A549 (cell line): ENCODE data around the gene ZBED1. TPM values are rescaled to one million over a fixed set of nuclear protein-coding genes. Genes with fewer than 3 reads are reported as not detected.

Experiments used
- ATAC-seq, 2 experiments: fragments of 200-7000 bp in 1 of 2; fragments of >200 bp in 1 of 2; cut with Nextera tagmentation in 1 of 2; cut with Tn5 transposase in 1 of 2; 3 replicates each; pipeline versions ENCODE4 v1.8.0 to v1.9.1; 2018 to 2020; ENCODE audit warnings: mild to moderate bottlenecking in 1 of 2, moderate library complexity in 1 of 2
- CTCF ChIA-PET: fragments of 300-600 bp; sonication (Branson Sonifier 250); formaldehyde crosslinking; extraction: SDS; loops from one replicate; lab custom pipeline; 2021; ENCODE audit warnings: antibody characterized with exemption, inconsistent platforms; lab: Yijun Ruan, JAX
- POLR2A ChIA-PET: fragments of 350-600 bp; formaldehyde crosslinking; extraction: SDS; loops from one replicate; lab custom pipeline; 2021; ENCODE audit warnings: antibody characterized with exemption, inconsistent platforms; lab: Yijun Ruan, JAX
- DNase-seq, 2 experiments: peaks; one replicate each; pipeline versions ENCODE4 v3.0.0 to v3.0.0-alpha.2; 2011 to 2016; ENCODE audit warnings: low read depth in 1 of 2, low spot score in 1 of 2
- FAIRE-seq: peaks from 2 replicates; lab custom pipeline; 2011; peaks lifted over from hg19 to GRCh38; lab: Jason Lieb, UNC
- H3K27ac ChIP-seq, 2 experiments: fragments of >200 bp; sonication (Bioruptor Twin); formaldehyde crosslinking; 3 replicates each; pipeline ENCODE4 v1.5.1; 2016 to 2017
- H3K4me1 ChIP-seq: fragments of >200 bp; sonication (Bioruptor Twin); formaldehyde crosslinking; 3 replicates; pipeline ENCODE4 v1.6.1; 2016
- H3K4me2 ChIP-seq: fragments of >200 bp; sonication (Bioruptor Twin); formaldehyde crosslinking; 3 replicates; pipeline ENCODE4 v1.6.1; 2016
- H3K4me3 ChIP-seq: fragments of >200 bp; sonication (Bioruptor Twin); formaldehyde crosslinking; 3 replicates; pipeline ENCODE4 v1.5.1; 2016
- H3K9me3 ChIP-seq: fragments of >200 bp; sonication (Bioruptor Twin); formaldehyde crosslinking; 3 replicates; pipeline ENCODE4 v1.6.1; 2016
- ATOH8 ChIP-seq: fragments of 250-450 bp; sonication (Bioruptor Pico); IDR thresholded peaks from 2 replicates; pipeline ENCODE4 v1.5.0; 2020; ENCODE audit warnings: low read depth, mild to moderate bottlenecking, moderate library complexity
- BHLHE40 ChIP-seq: IDR thresholded peaks from 2 replicates; pipeline ENCODE4 v1.6.1; 2012; ENCODE audit warnings: low read depth, low read length, inconsistent platforms
- CBX8 ChIP-seq: fragments of 200-600 bp; sonication (generic); IDR thresholded peaks from 2 replicates; pipeline ENCODE4 v1.6.1; 2016
- CTCF ChIP-seq: fragments of >200 bp; sonication (Bioruptor Twin); formaldehyde crosslinking; IDR thresholded peaks from 3 replicates; pipeline ENCODE4 v1.5.1; 2016
- FOSB ChIP-seq: fragments of 250-450 bp; sonication (Bioruptor Pico); IDR thresholded peaks from 2 replicates; pipeline ENCODE4 v1.5.0; 2020; ENCODE audit warnings: mild to moderate bottlenecking, moderate library complexity
- FOXS1 ChIP-seq: fragments of 250-450 bp; sonication (Bioruptor Pico); IDR thresholded peaks from 2 replicates; pipeline ENCODE4 v1.5.0; 2020; ENCODE audit warnings: mild to moderate bottlenecking, moderate library complexity
- GATA3 ChIP-seq: IDR thresholded peaks from 2 replicates; pipeline ENCODE4 v1.6.1; 2012; ENCODE audit warnings: borderline replicate concordance
- HES2 ChIP-seq: fragments of >200 bp; sonication (Bioruptor Twin); formaldehyde crosslinking; IDR thresholded peaks from 2 replicates; pipeline ENCODE4 v1.6.1; 2016
- HOXA7 ChIP-seq: fragments of 250-450 bp; sonication (Bioruptor Pico); IDR thresholded peaks from 2 replicates; pipeline ENCODE4 v1.5.0; 2020; ENCODE audit warnings: mild to moderate bottlenecking, moderate library complexity
- HOXB13 ChIP-seq: fragments of 250-450 bp; sonication (Bioruptor Pico); IDR thresholded peaks from 2 replicates; pipeline ENCODE4 v1.5.0; 2020; ENCODE audit warnings: low read depth, mild to moderate bottlenecking, moderate library complexity
- KDM1A ChIP-seq: fragments of 200-600 bp; sonication (generic); IDR thresholded peaks from 2 replicates; pipeline ENCODE4 v1.6.1; 2016; ENCODE audit warnings: low read depth, mild to moderate bottlenecking
- MAZ ChIP-seq: fragments of 150-350 bp; IDR thresholded peaks from 2 replicates; pipeline ENCODE4 v1.6.1; 2014; ENCODE audit warnings: antibody characterized with exemption, low read depth, low read length, borderline replicate concordance
- NPAS2 ChIP-seq: fragments of 250-450 bp; sonication (Bioruptor Pico); IDR thresholded peaks from 2 replicates; pipeline ENCODE4 v1.8.0; 2022; ENCODE audit warnings: mild to moderate bottlenecking, moderate library complexity, borderline replicate concordance
- PBX3 ChIP-seq: IDR thresholded peaks from 2 replicates; pipeline ENCODE4 v1.6.1; 2012
- PHF8 ChIP-seq: fragments of 200-600 bp; sonication (generic); IDR thresholded peaks from 2 replicates; pipeline ENCODE4 v1.6.1; 2016; ENCODE audit warnings: low read depth, mild to moderate bottlenecking, antibody characterized with exemption, moderate library complexity, borderline replicate concordance
- RAD21 ChIP-seq, 2 experiments: fragments of >200 bp in 1 of 2; sonication (Bioruptor Twin) in 1 of 2; formaldehyde crosslinking in 1 of 2; IDR thresholded peaks in 1 of 2; conservative IDR thresholded peaks in 1 of 2; 2 replicates in 1 of 2; 3 replicates in 1 of 2; pipeline ENCODE4 v1.6.1; 2012 to 2018; ENCODE audit warnings: inconsistent platforms in 1 of 2
- REST ChIP-seq: fragments of 200-600 bp; sonication (generic); IDR thresholded peaks from 2 replicates; pipeline ENCODE4 v1.6.1; 2016; ENCODE audit warnings: antibody characterized with exemption, mild to moderate bottlenecking, moderate library complexity
- SMC3 ChIP-seq: fragments of >200 bp; sonication (Bioruptor Twin); formaldehyde crosslinking; IDR thresholded peaks from 3 replicates; pipeline ENCODE4 v1.6.1; 2018; ENCODE audit warnings: inconsistent platforms
- SREBF2 ChIP-seq: fragments of 450-650 bp; IDR thresholded peaks from 2 replicates; pipeline ENCODE4 v1.6.1; 2014; ENCODE audit warnings: mild to moderate bottlenecking, moderate library complexity
- TFCP2L1 ChIP-seq: fragments of 250-450 bp; sonication (Bioruptor Pico); IDR thresholded peaks from 2 replicates; pipeline ENCODE4 v1.5.0; 2021; ENCODE audit warnings: mild to moderate bottlenecking
- USF2 ChIP-seq: fragments of 450-650 bp; IDR thresholded peaks from 2 replicates; pipeline ENCODE4 v1.6.1; 2014; ENCODE audit warnings: antibody characterized with exemption
- ZFP36 ChIP-seq: fragments of 450-650 bp; IDR thresholded peaks from 2 replicates; pipeline ENCODE4 v1.6.1; 2014; ENCODE audit warnings: borderline replicate concordance; ENCODE audit not compliant: partially characterized antibody
- ZNF302 ChIP-seq: fragments of 250-450 bp; sonication (Bioruptor Pico); IDR thresholded peaks from 2 replicates; pipeline ENCODE4 v1.9.0; 2021; ENCODE audit warnings: inconsistent platforms, mild to moderate bottlenecking, moderate library complexity
- WGBS: methylation state at CpG from one replicate; pipeline ENCODE4 v1.1.6; 2017; ENCODE audit errors: missing lambda C conversion rate; 5-methylcytosine and 5-hydroxymethylcytosine counted together
- polyA plus RNA-seq, 4 experiments: library from polyadenylated mRNA; depleted of rRNA in 3 of 4; stranded (reverse); fragments of >200 nt; fragmentation: RNase III in 1 of 4; extraction: RNeasy Plus Mini Kit Qiagen cat#74134 plus additional on column Dnase treatment in 1 of 4; gene quantifications; 2 replicates in 3 of 4; 3 replicates in 1 of 4; pipeline ENCODE4 v1.2.3, GENCODE V29; 2011 to 2017

The ZBED1 gene
- polyA plus RNA-seq, 2 of the 4 experiments (the other 2 are of a cell fraction) = 19.7 to 21.9 TPM

GRCh38 chrX:2521092-2521926 is 20.5 kb upstream of the ZBED1 start:
- ChIA-PET POLR2A (no interaction called here), CTCF (no interaction called here)
- Histone ChIP-seq H3K27ac (no peak overlapping the region), H3K4me1 (no peaks in the 10 kb centered on the region), H3K4me2 (no peak overlapping the region), H3K4me3 (no peak overlapping the region), H3K9me3 (no peaks in the 10 kb centered on the region)
- TF ChIP-seq ZNF302 (CRISPR knock-in tag) (no peak), NPAS2 (CRISPR knock-in tag) (no peak), SREBF2 (no peak), USF2 (no peak), SMC3 (no peak), ZFP36 (no peak), ATOH8 (CRISPR knock-in tag) (no peak), CTCF (no peak), MAZ (no peak), TFCP2L1 (no peak), FOXS1 (CRISPR knock-in tag) (no peak), HES2 (no peak), HOXA7 (CRISPR knock-in tag) (no peak), FOSB (CRISPR knock-in tag) (no peak), BHLHE40 (no peak), PHF8 (no peak)
- ATAC-seq (no peak; a peak in 1 of 6 replicates), DNase-seq (no peak), FAIRE-seq (peak; percentile 46)
- 34% methylated on average over 15 of the region's 15 CpGs for WGBS

GRCh38 chrX:2520539-2520938 is 19.8 kb upstream of the ZBED1 start:
- WGBS = 84% methylated on average over 8 of the region's 8 CpGs
- no peak overlapping the region for H3K4me3 ChIP-seq
- ATAC-seq (no peak), DNase-seq (no peak), FAIRE-seq (no peak)
- H3K27ac ChIP-seq = no peak overlapping the region
- H3K4me1 ChIP-seq = no peaks in the 10 kb centered on the region
- H3K9me3 ChIP-seq = no peaks in the 10 kb centered on the region
- no peak overlapping the region for H3K4me2 ChIP-seq
- ChIA-PET CTCF (no interaction called here), POLR2A (no interaction called here)
- no peak for TF ChIP-seq CTCF
- TF ChIP-seq SREBF2 = no peak
- no peak for TF ChIP-seq RAD21 (conservative IDR thresholded peaks at IDR 0.05 in 1 of 2, IDR thresholded peaks at IDR 0.05 in 1 of 2)
- TF ChIP-seq HOXB13 (CRISPR knock-in tag) = no peak
- TF ChIP-seq ZFP36 = no peak
- no peak for TF ChIP-seq ATOH8 (CRISPR knock-in tag)
- TF ChIP-seq KDM1A = no peak
- no peak for TF ChIP-seq CBX8
- TF ChIP-seq NPAS2 (CRISPR knock-in tag) = no peak
- no peak for TF ChIP-seq GATA3
- no peak for TF ChIP-seq REST
- no peak for TF ChIP-seq PBX3
